ENCODE results near the gene IGSF9B. TPM values are rescaled to one million over a fixed set of nuclear protein-coding genes. Genes with fewer than 3 reads are reported as not detected.

The IGSF9B gene
- total and polyA plus RNA-seq, 12 donors: 0.12 to 23.4 (median 1.6) TPM

DNA sequence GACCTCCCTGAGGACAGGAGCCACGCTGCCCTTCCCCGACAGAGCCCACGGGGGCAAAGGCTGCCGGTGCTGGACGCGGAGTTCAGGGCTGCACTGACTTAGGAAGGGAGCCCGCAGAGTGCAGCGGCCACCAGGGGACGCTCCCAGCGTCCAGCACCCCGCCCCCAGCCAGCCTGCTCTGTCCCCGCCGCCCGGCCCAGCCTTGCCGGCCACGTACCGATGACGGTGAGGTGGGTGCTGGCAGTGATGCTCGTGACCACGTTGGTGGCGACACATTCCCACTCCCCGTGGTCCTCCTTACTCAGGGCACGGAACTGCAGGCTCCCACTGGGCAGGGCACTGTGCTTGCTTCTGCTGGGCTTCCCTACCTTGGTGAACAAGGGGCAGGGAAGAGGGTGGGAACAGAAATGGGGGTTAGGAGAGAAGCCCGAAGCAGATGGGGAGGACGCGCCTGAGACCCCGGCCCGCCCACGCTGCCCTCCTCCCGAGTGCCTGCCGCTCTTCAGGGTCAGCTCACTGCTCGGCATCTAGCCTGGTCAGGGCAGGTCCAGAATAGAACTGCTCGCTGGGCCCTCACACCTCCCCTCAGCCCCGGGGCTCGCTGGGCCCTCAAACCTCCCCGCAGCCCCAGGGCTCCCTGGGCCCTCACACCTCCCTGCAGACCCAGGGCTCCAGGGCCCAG, 25.9 kb downstream of the IGSF9B start:
- H3K27ac ChIP-seq: no peak overlapping the region
- H3K36me3 ChIP-seq (replicated peaks in 1 of 2): no peaks in the 10 kb centered on the region
- peaks cover 0 to 8% of the 10 kb centered on the region in 2 donors for H3K4me1 ChIP-seq (replicated peaks in 1 of 2)
- WGBS, 4 donors: 37 to 69% (median 66%) methylated on average over 11 to 36 of the region's 36 CpGs
- H3K4me3 ChIP-seq: no peak overlapping the region
- peak in 3 of 7 donors; percentile 36 to 42 (median 39) for DNase-seq
- intact Hi-C loops (cut with DNase I): loop anchor here in 1 of 2 donors (10.0 kb wide), 1 partner anchor 214 kb away; no protein-coding TSS in a partner anchor
- no peaks in the 10 kb centered on the region for H3K9me3 ChIP-seq (replicated peaks in 1 of 3)
- peaks cover 12% of the 10 kb centered on the region for H3K27me3 ChIP-seq
- TF ChIP-seq, protein P1, sequence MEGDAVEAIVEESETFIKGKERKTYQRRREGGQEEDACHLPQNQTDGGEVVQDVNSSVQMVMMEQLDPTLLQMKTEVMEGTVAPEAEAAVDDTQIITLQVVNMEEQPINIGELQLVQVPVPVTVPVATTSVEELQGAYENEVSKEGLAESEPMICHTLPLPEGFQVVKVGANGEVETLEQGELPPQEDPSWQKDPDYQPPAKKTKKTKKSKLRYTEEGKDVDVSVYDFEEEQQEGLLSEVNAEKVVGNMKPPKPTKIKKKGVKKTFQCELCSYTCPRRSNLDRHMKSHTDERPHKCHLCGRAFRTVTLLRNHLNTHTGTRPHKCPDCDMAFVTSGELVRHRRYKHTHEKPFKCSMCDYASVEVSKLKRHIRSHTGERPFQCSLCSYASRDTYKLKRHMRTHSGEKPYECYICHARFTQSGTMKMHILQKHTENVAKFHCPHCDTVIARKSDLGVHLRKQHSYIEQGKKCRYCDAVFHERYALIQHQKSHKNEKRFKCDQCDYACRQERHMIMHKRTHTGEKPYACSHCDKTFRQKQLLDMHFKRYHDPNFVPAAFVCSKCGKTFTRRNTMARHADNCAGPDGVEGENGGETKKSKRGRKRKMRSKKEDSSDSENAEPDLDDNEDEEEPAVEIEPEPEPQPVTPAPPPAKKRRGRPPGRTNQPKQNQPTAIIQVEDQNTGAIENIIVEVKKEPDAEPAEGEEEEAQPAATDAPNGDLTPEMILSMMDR (IDR thresholded peaks at IDR 0.05): peak in 5 of 6 experiments; percentile 24 to 53 (median 38)
- TF ChIP-seq POLR2A (IDR thresholded peaks at IDR 0.05): no peak

GRCh38 chr11:133930053-133930766, 26.6 kb downstream of the IGSF9B start:
- no peak overlapping the region for H3K27ac ChIP-seq
- no peak for DNase-seq

DNA sequence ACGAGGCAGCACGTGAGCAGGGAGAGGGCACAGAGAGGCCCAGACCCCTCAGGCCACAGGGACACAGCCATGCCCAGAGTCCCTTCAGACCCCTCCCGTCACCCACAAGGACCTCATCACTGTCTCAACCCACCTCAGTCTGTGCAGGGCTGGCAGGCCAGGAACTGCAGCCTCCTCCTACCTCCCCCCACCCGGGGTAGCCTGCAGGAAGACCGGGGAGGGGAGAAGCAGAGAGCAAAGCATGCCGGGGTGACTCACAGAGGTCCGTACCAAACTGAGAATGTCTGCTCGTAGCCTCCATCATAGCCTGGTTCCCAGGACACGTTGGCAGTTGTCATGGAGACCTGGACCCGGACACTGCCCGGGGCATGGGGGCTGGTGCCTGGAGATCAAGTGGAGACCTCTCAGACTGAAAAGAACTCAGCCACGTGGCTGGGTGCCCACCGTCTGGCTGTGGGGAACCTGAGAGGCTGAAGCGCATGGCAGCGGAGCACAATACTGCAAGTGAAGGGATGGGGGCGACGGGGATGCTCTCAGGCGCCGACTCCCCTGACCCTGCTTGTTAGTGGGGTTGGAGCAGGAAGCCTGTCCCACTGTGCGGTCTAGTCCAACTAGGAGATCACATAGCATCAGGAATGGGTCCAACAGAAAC, 27.2 kb downstream of the IGSF9B start:
- peaks cover 12% of the 10 kb centered on the region for H3K27me3 ChIP-seq
- WGBS, 4 donors: 71 to 80% (median 75%) methylated on average over 11 to 20 of the region's 20 CpGs
- no peak overlapping the region for H3K27ac ChIP-seq
- TF ChIP-seq, protein P1 (IDR thresholded peaks at IDR 0.05): no peak
- no peak for TF ChIP-seq POLR2A (IDR thresholded peaks at IDR 0.05)
- no peak overlapping the region for H3K4me3 ChIP-seq
- no peaks in the 10 kb centered on the region for H3K36me3 ChIP-seq (replicated peaks in 1 of 2)
- H3K9me3 ChIP-seq (replicated peaks in 1 of 3): no peaks in the 10 kb centered on the region
- intact Hi-C loops (cut with DNase I): loop anchor here (5.0 to 10.0 kb wide), 3 partner anchors 113 to 215 kb away; no protein-coding TSS in a partner anchor
- H3K4me1 ChIP-seq (replicated peaks in 1 of 2): peaks cover 0 to 8% of the 10 kb centered on the region in 2 donors
- no peak for DNase-seq

More at GRCh38 chr11:133930053-133930766, 26.6 kb downstream of the IGSF9B start:
- H3K27me3 ChIP-seq: peaks cover 12% of the 10 kb centered on the region
- WGBS, 4 donors: 83 to 89% (median 84%) methylated on average over 26 to 27 of the region's 27 CpGs
- intact Hi-C loops (cut with DNase I): loop anchor here in 1 of 2 donors (10.0 kb wide), 1 partner anchor 215 kb away; no protein-coding TSS in a partner anchor
- no peak overlapping the region for H3K4me3 ChIP-seq
- no peaks in the 10 kb centered on the region for H3K36me3 ChIP-seq (replicated peaks in 1 of 2)
- no peak for TF ChIP-seq POLR2A (IDR thresholded peaks at IDR 0.05)
- TF ChIP-seq, protein P1 (IDR thresholded peaks at IDR 0.05): no peak
- peaks cover 0 to 8% of the 10 kb centered on the region in 2 donors for H3K4me1 ChIP-seq (replicated peaks in 1 of 2)
- no peaks in the 10 kb centered on the region for H3K9me3 ChIP-seq (replicated peaks in 1 of 3)

GRCh38 chr11:133928628-133929059, 28.1 kb downstream of the IGSF9B start:
- Histone ChIP-seq H3K27ac (no peak overlapping the region), H3K36me3 (replicated peaks in 1 of 2) (no peaks in the 10 kb centered on the region), H3K9me3 (replicated peaks in 1 of 3) (no peaks in the 10 kb centered on the region), H3K4me1 (replicated peaks in 1 of 2) (peaks cover 0 to 8% of the 10 kb centered on the region in 2 donors), H3K27me3 (peaks cover 12% of the 10 kb centered on the region), H3K4me3 (no peak overlapping the region)
- WGBS, 4 donors: 33 to 52% (median 43%) methylated on average over 5 of the region's 5 CpGs
- no peak for DNase-seq
- intact Hi-C loops (cut with DNase I): loop anchor here in 1 of 2 donors (5.0 kb wide), 2 partner anchors 114 to 214 kb away; no protein-coding TSS in a partner anchor
- no peak for TF ChIP-seq POLR2A (IDR thresholded peaks at IDR 0.05)
- TF ChIP-seq, protein P1 (IDR thresholded peaks at IDR 0.05): no peak

Data from adrenal gland (tissue), 12 donors.